Amniotic stem cell (primary cell): ENCODE results near the gene LOXL1.

Source experiments
- DNase-seq: peaks from one replicate; lab custom pipeline; 2025; lab: John Stamatoyannopoulos, UW

The LOXL1 gene

DNA sequence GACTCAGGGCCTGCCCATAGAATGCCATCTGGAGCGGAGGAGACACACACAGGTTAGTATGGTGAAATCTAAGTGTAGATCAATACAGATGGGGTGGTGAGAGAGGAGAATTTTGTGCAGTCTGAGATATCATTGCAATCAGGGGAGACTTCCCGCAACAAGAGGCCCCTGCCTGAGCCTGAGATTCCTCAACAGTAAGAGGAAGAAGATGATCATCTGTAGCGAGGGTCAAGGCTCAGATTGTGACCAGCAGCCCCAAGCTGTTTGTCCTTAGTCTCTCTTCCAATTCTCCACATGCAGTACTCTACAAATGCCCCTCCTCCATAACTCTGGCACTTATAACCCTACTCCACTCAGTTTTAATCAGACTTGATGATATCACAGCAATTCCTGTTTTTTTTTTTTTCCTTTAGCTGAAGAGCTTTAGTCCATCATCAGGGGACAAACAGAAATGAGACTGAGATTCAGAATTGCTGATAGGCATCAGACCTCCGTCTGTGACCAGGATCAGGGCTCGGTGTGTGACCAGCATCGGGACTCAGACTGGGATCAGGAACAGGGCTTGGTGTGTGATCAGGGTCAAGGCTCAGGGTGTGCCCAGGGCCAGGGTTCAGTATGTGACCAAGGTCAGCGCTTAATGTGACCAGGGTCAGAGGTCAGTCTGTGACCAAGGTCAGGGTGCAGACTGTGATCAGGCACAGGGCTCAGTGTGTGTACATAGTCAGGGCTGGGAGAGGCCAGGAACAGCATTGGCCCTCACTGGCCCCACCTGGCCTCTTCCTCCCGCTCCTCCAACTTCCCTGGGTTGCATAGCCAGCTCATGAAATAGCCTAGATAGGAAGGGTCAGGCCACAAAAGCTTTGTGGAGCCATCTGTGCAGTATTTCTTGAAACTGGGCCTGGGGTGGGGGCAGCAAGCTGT is 14.1 kb downstream of the LOXL1 start:
- no peak for DNase-seq

DNA sequence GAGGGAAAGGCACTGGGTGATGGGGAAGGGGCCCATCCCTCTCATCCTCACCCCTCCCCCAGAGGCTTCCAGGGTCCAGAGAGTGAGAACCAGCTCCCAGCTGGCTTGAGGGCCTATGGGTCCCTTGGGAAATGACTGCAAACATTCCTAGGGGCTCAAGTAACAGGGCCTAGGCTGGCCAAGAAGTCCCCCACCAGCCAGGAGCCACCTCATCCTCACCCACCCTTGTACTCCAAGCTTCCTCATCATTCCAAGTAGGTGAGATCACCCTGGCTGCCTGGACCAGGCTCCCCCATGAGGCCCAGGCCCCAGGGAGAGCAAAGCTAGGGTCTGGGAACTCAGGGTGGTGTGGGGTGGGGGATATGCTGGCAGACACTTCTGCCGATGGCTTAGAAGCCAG is 14.8 kb downstream of the LOXL1 start:
- peak; percentile 59 for DNase-seq

DNA sequence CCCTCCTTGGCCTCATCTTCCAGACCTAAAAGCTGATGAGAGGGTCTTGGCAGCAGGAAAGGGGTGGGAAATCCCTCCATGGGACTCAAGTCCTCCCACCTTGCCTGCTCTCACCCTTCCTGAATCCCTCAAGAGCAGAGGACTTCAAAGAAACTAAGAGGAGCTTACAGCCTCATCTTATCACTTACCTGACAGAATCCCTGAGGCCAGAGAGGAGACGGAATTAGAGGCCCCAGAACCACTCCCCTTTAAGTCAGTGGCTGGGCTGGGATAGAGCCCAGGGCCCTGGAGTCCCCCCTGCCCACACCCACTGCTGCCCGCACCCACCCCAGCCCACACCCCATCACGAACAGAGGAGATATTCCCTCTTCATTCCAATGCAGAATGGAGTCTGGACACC is 15.2 kb downstream of the LOXL1 start:
- DNase-seq, result no peak

DNA sequence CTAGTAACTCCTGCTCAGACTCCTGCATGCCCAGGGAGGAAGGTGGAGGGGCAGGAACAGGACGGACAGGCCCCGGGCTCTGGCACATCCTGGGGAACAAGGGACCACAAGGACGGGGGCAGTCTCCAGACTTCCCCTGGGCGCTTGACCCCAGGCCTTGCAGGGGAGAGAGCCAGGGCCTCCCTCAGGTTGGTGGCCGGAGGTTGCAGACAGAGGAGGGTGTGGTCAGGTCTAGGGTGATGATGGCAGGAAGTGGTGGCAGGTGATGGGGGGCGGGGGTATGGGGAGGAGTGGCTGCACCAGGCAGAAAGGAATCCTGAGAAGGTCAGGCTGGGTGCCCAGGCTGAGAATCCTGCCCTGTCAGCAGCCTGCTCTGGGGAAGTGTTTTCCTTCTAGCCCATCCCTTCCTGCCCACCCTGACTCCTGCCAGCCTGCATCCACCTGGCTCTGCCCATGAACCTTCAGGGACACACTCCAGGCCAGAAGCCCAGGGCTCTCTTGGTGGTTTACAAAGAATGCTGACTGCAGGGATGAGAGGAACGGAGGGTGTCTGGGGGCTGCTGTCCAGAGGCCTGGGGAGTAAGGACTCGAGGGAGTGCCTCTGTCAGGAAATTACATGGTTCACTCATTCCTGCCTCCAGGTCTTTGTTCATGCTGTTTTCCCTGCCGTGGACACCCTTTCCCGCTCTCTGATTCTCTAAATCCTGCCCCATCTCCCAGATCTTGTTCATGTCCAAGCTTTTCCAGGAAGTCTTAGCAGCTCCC is 15.8 kb downstream of the LOXL1 start:
- DNase-seq, result no peak

DNA sequence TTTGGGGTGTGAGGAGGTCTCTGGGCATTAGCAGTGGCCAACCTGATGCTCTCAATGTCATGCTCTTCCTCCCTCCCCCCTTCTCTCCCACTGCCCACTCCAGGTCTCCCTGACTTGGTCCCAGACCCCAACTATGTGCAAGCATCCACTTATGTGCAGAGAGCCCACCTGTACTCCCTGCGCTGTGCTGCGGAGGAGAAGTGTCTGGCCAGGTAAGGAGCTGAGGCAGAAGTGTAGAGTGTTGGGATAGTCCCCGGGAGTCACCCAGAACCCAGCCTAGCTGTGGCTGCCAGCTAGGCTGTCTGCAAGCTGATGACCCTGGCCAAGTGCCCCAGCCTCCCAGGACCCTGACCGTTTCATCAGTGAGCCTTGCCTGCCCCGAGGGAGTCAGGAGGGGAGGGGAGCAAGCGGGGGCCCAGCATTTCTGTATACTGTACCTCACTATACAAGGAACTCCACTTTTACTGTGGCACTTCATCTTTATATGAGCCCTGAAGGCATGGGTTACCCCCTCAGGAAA is 16.5 kb downstream of the LOXL1 start:
- DNase-seq, result no peak

DNA sequence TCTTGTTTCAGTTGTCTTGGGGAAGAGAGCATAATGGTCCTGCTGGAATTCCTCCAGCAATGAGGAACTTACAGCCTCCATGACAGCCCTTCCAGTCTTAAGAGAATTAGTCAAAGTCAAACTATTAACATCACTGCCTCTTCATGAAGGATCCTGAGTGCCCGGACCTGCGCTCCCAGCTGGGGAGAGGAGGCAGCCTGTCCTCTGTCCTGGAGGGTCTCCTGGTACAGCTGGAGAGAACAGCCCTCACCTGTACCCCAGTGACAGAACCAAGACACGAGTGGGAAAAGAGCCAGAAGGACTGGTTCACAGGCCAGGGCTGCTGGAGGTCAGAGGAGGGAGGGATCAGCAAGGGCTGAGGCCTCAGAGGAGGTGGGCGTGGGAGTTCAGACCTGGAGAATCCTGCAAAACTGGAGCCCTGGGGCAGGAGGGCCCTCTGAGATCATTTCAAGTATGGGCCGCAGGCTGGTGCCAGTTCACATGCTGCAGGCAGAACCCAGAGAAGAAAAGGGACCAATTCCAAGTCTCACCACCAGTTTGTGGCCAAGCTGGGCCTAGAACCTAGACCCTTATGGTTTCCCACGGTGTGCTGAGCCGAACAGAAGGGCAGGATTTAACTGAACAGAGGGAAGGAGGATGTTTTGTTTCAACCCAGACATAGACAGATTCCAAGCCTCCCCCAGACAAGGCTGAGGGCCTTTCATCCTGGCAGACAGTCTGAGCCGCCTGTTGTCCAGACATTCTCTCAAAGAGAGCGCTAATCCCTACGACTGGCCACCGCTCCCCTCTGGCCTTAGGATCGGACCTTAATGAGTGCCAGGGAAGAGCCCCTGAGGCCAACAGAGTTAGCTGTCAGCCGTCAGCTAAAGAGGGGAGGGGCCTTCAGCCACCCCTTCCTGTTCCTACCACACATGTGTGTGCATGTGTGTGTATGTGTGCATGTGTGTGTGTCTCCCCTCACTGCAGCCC is 18.2 kb downstream of the LOXL1 start:
- no peak for DNase-seq

DNA sequence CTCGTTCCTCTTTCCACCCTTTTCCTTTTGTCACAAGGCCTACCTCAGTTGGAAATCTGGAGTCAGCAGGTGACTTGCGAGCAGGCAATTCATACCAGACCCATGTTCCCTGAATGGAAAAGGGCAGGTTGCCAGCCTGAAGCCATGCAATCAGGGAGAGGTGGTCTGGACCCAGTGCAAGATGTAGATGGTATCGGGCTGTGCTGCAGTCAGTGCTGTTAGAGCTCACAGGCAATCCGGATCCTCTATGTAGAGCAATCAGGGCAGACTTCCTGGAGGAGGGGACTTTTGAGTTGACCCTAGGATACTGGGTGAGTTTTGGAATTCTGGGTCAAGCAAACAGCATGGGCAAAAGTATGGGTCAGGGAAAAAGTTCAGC is 18.9 kb downstream of the LOXL1 start:
- DNase-seq, result no peak

DNA sequence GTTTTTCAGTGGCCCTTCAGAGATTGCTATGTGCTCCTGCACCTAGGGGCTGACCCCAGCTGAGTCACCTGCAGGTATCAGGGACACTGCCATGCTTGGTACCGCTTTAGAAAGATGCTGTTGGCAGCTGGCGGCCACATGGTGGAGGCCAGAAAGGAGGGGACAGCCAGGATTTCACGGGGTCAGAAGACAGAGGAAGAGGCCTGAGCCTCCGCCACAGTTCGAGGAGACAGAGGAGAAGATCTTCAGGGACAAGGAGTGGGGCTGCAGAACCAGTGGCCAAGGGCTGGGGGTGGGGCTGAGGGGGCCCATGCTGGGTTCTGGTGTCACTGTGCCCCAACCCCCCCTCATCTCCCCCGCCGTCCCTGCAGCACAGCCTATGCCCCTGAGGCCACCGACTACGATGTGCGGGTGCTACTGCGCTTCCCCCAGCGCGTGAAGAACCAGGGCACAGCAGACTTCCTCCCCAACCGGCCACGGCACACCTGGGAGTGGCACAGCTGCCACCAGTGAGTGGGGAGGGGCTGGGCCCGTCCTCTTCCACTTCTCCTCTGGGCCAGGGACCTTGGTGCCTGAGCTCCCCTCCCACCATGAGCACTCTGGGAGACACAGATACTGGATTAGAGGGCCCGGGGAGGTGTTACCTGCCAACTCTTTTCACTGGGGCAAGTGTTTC is 19.9 kb downstream of the LOXL1 start:
- no peak for DNase-seq

DNA sequence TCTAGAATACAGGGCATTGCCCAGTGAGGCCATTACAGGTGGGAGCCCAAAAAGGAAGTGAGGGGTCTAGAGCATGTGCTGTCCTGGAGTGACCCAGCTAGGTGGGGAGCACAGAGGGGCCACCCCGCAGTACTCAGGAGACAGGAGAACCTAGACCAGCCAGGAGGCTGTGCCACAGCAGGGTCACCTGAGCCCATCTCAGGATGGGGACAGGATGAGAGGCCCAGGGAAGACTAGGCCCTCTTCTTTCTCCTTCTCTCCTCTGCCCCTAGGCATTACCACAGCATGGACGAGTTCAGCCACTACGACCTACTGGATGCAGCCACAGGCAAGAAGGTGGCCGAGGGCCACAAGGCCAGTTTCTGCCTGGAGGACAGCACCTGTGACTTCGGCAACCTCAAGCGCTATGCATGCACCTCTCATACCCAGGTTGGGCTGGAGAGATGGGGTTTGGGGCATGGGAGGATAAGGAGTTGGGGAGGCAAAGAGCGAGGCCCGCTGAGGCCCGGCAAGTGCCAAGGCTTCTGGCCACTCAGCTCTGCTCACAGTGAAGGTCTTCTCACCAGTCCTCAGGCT is 20.6 kb downstream of the LOXL1 start:
- DNase-seq, result no peak

DNA sequence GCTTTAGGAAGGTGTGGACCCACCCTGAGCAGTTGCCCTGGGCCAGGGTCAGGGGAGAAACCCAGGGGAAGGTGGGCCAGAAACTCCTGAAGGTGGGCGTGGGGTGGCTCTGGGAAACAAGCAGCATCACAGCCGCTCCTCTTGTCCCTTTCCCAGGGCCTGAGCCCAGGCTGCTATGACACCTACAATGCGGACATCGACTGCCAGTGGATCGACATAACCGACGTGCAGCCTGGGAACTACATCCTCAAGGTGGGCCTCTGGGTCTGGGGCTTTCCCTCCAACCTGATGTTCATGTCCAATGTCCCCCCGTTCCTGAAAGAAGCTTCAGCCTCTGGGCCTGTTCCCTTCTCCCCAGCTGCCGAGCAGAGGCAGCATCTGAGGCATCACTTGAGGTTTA is 21.4 kb downstream of the LOXL1 start:
- DNase-seq, result no peak

DNA sequence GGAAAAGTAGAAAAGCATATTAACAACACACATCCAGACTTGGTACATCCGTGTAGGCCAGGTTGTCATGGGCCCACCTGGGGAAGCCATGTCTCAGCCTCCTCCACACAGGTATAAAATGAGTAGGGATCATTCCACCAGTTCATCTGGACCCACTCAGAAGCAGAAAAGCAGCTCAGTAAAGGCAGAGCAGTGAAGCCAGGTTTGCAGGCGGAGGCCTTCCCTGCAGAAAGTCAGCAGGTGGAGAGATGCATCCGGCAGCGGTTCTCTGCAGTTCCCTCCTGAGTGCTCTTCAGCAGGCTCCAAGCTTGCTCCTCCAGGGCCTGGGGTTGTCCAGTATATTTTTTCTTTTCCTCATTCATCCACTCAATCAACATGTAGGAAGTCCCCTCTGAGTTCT is 22.1 kb downstream of the LOXL1 start:
- no peak for DNase-seq

DNA sequence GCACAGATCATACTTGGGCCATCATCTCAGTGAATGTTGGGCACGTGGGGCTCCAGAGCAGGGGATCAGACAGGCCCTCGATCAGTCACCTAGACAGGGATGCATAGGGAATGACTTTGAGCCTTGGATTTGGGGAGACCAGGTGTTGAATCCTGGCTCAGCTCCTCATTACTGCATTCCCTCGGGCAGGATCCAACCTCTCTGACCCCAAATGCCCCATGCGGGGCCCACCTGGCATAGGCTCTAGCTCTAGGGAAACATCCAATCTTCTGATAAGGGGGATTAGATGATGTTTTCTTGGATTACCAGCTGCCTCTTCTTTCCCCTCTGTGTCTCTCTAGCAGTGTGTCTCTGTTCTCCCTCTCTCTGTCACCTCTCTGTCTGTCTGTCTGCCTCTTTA is 22.7 kb downstream of the LOXL1 start:
- no peak for DNase-seq

DNA sequence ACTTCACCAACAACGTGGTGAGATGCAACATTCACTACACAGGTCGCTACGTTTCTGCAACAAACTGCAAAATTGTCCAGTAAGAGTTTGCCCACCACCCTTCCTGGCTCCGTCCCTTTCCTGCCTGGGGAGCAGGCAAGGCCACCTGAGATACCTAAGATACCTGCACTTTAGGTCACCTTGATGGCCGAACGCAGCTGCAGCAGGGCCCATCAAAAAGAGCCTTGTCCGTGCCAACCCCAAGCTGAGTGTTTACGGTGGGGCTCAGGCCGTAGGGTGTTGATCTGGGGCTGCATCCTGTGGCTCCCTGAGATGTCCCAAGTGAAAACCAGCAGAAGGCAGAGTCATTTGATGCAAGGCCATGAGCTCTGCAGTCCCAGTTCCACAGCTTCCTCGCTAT is 23.2 kb downstream of the LOXL1 start:
- DNase-seq, result no peak

DNA sequence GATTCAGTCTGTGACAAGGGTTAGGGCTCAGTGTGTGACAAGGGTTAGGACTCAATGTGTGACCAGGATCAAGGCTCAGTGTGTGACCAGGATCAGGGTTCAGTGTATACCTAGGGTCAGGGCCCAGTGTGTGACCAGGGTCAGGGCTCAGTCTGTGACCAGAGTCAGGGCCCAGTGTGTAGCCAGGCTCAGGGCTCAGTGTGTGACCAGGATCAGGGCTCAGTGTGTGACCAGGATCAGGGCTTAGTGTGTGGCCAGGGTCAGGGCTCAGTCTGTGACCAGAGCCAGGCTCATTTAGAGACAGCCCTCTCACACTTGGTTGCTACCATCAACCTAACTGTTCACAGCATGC is 24.2 kb downstream of the LOXL1 start:
- DNase-seq, result no peak

DNA sequence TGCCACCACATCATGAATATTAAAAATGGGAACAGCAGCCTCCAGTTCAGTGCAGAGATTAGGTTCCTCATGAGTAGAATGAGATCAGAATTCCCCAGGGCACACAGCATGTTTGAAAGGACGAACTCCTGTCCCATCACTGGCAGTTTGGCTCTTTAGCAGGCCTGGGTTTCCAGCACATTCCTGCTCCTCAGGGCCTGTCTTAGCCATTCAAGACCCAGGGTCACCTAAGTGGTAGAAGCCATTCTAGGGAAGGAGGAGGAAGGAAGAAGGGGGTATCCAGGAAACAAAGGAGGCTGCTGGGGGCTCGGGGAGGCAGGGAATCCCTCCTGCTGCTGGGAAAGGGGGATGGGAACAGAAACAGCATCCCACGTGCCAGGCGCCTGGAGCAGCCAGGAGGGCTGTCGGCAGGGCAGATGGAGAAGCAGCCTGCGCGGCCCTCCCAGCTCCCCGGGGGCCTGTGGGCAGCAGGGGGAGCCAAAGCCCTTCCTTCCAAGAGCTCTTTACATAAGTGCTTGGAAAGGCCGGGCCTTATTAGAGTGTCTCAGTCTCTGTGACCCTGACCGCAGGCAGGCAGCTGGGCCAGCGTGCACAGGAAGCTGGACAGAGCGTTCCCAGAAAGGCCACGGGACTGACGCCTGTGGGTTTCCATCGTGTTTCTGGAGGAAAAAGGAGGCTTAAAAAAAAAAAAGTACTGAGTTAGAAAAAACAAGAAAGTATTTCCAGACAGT is 24.7 kb downstream of the LOXL1 start:
- DNase-seq, result peak; percentile 74

DNA sequence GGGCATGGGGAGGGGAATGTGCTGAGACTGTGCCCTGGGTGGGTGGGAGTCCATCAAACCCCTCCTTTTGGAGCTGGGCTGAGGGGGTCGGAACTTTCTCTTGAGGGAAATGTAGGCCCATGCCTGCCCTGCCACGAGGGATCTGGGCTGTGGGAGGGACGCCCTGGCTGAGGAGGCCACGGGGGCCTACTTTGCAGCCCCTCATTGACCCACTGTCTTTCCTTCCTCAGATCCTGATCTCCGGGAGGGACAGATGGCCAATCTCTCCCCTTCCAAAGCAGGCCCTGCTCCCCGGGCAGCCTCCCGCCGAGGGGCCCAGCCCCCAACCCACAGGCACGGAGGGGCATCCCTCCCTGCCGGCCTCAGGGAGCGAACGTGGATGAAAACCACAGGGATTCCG is 25.3 kb downstream of the LOXL1 start:
- DNase-seq, result no peak

DNA sequence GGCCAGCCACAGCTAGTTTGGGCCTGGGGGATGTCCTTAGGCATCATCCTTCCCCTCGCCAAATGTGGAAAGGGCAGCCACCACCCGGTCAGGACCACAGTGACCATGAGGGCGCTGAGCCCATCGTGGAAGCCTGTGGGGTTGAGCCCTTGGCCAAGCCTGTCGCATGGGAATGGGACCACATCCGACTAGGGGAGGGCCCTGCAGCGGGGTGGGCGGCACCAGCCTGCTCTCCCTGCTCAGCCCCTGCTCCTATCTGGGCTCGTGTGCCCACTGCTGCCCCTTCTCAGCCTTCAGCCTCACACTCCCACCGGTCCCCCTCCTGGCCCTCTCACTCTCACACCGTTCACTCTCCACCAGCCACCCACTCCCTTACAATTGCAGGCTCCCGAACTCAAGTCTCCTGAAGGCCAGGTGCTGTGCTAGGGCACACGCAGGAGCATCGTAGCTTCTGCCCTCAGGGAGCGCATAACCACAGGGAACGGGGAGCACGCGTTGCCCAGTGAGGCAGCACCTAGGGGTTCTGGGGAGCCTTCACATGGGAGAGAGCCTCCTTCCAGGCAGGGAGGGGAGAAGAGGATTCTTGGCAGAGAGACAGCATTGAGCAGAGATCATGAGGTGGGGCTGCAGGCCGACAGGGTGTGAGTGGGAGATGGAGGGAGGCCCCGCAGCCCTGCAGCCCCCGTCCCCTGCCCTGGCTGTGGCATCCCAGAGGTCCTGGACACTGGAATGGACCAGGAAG is 26.1 kb downstream of the LOXL1 start:
- no peak for DNase-seq

DNA sequence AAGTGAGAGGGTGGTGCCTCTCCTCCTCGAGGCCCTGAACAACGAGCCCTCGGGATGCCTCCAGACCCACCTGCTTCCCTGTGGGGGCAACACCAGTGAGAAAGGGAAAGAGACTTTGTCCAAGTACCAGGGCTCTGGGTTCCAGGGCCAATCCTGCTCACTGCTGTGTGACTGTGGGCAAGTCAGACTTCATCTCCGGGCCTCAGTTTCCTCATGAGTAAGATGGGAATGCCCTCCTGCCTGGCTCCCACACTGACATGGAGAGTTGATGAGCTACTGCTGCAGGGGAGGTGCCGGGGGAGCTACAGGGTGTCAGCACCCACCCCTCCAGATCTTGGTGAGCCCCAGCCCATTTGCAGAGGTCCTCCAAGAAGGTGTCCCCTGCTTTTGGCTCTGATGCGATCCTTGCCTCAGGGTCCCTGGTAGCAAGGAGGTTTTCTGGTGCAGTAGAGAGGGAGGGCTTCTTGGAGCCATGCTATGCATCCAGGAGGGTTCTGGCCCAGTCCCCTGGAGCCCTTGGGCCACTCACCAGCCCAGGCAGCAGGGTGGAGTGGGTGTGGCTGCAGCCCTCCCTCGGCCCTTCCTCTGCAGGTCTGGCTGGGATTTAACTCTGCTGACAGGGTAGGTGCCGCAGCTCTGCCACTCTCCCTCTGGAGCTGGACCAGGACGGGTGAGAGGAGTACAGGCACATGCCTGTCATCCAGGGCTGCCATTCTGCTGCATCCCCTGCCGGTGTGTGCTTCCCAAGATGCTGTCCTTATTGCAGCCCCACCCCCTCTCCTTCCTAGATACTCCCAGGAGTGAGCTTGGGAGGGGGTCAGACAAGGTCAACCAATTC is 26.9 kb downstream of the LOXL1 start:
- no peak for DNase-seq
